ENCODE measurements around the gene KCNAB1. TPM values are rescaled to one million over a fixed set of nuclear protein-coding genes. Genes with fewer than 3 reads are reported as not detected.

KCNAB1 gene
- total and polyA plus RNA-seq, 2 of the 8 experiments (the other 6 are each of a cell fraction or from before 2014, with no cell fraction given) = 0.51 to 2.3 TPM

DNA sequence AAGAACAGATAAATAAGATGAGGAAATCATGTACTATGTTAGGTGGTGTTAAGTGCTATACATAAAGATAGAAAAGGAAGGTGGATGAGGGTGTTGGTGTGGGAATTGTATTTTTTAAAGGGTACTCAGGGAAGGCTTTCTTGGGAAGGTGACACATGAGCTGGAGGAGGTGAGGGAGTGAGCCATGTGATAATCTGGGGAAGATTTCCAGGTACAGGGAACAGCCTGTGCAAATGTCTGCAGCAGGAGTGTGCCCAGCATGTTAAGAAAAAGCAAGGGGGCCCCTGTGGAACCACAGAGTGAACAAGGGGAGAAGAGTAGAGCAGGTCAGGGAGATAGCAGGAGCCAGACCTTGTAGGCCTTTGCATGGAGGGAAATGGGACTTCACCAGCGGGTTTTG is 258.9 kb downstream of the KCNAB1 start:
- no peaks in the 10 kb centered on the region for H3K79me2 ChIP-seq (ENCODE audit: control insufficient read depth in 1 of 2, insufficient read depth in 2 of 2, low read length in 2 of 2)
- POLR2A ChIA-PET (ENCODE audit: partially characterized antibody) = no interaction called here
- CTCF ChIA-PET (ENCODE audit: partially characterized antibody) = interaction anchor here (1.1 to 10.8 kb wide), 5 partner anchors 19 to 335 kb away, joined by 3 to 138 read pairs (median 4); no protein-coding TSS in a partner anchor

More for the DNA sequence above, 258.9 kb downstream of the KCNAB1 start:
- H3K4me3 ChIP-seq (ENCODE audit: extremely low read depth in 1 of 4, insufficient read depth in 2 of 4, low read depth in 3 of 4, low read length in 4 of 4) = no peak overlapping the region
- peaks cover 2% of the 10 kb centered on the region; the same call in 1 of the 2 replicates for H3K23me2 ChIP-seq (ENCODE audit: low read depth, low read length)
- H3K27ac ChIP-seq (ENCODE audit: low read depth, low read length) = no peak overlapping the region
- no peaks in the 10 kb centered on the region for H3K79me1 ChIP-seq (ENCODE audit: low read depth, low read length)
- H2BK20ac ChIP-seq (ENCODE audit: low read length) = no peak overlapping the region
- no peaks in the 10 kb centered on the region for H3K27me3 ChIP-seq (replicated peaks in 1 of 4; ENCODE audit: control insufficient read depth in 3 of 4, extremely low read depth in 1 of 4, insufficient read depth in 3 of 4, low read length in 3 of 4)
- H3K36me3 ChIP-seq (ENCODE audit: control insufficient read depth in 2 of 4, insufficient read depth in 4 of 4, low read length in 3 of 4) = no peaks in the 10 kb centered on the region
- H3K9me3 ChIP-seq (ENCODE audit: insufficient read depth in 2 of 2, low read depth in 1 of 2, low read length in 1 of 2) = no peaks in the 10 kb centered on the region
- H3K14ac ChIP-seq (ENCODE audit: insufficient read length) = no peak overlapping the region
- H3K4me1 ChIP-seq (replicated peaks in 1 of 4; ENCODE audit: control insufficient read depth in 3 of 4, insufficient read depth in 4 of 4, low read length in 3 of 4) = no peaks in the 10 kb centered on the region
- no peak overlapping the region for H2BK120ac ChIP-seq (replicated peaks; ENCODE audit: low read depth, low read length)
- H2AFZ ChIP-seq (ENCODE audit: low read length) = no peak overlapping the region
- no peak overlapping the region for H3K18ac ChIP-seq (ENCODE audit: extremely low read depth, low read length)
- H3K9ac ChIP-seq (replicated peaks in 1 of 4; ENCODE audit: extremely low read depth in 1 of 4, low read depth in 3 of 4, low read length in 3 of 4) = no peak overlapping the region
- no peak overlapping the region for H4K8ac ChIP-seq (ENCODE audit: extremely low read depth, insufficient read depth, low read length)
- 90% methylated on average over 1 of the region's 1 CpG; no CpG with 5 or more reads in 1 of the 2 experiments for WGBS, 2 experiments (ENCODE audit: extremely low coverage in 1 of 2, insufficient coverage in 1 of 2, insufficient read length in 1 of 2, insufficient replicate concordance in 2 of 2, low coverage in 1 of 2, low lambda C conversion rate in 2 of 2, missing lambda C conversion rate in 1 of 2)
- no peak overlapping the region for H4K5ac ChIP-seq (ENCODE audit: insufficient read length, low read depth, low read length)
- no peaks in the 10 kb centered on the region for H4K20me1 ChIP-seq (replicated peaks in 1 of 2; ENCODE audit: control insufficient read depth in 1 of 2, insufficient read depth in 2 of 2, low read length in 2 of 2)
- H4K91ac ChIP-seq (replicated peaks; ENCODE audit: insufficient read length, low read length) = no peak overlapping the region
- H3K4me2 ChIP-seq (ENCODE audit: insufficient read depth in 1 of 2, low read depth in 2 of 2, low read length in 2 of 2) = no peak overlapping the region
- H2AK5ac ChIP-seq (ENCODE audit: low read depth, low read length) = no peak overlapping the region
- H3K23ac ChIP-seq (ENCODE audit: insufficient read length) = no peak overlapping the region
- no peak overlapping the region for H2BK15ac ChIP-seq (ENCODE audit: low read length)
- H3K56ac ChIP-seq (replicated peaks; ENCODE audit: insufficient read length, low read depth, low read length) = no peak overlapping the region
- FAIRE-seq (no peak), DNase-seq (ENCODE audit: low read depth in 1 of 2, low spot score in 2 of 2) (no peak)
- H2BK12ac ChIP-seq (ENCODE audit: low read depth, low read length) = no peak overlapping the region
- H2BK5ac ChIP-seq (ENCODE audit: low read depth, low read length) = no peak overlapping the region
- H3K4ac ChIP-seq (replicated peaks; ENCODE audit: insufficient read length, low read depth, low read length) = no peak overlapping the region

Data from H1 (cell line).